ENCODE measurements around the gene UBE2H.

UBE2H gene

GRCh38 chr7:129804111-129804889 lies 148.5 kb downstream of the UBE2H start:
- ChIA-PET POLR2A (interaction anchor here (0.6 kb wide), 1 partner anchor 18 kb away, joined by 3 read pairs; no protein-coding TSS in a partner anchor), CTCF (no interaction called here)
- no peak for DNase-seq (ENCODE audit: extremely low spot score)
- no peak for TF ChIP-seq CTCF (IDR thresholded peaks at IDR 0.05; ENCODE audit: control extremely low read depth, extremely low read depth, low read depth, missing control alignments)

- POLR2A ChIA-PET: interaction anchor here (0.6 kb wide), 1 partner anchor 17 kb away, joined by 3 read pairs; no protein-coding TSS in a partner anchor
- no peak for TF ChIP-seq CTCF (IDR thresholded peaks at IDR 0.05; ENCODE audit: control extremely low read depth, extremely low read depth, low read depth, missing control alignments)
- CTCF ChIA-PET: no interaction called here
- no peak for DNase-seq (ENCODE audit: extremely low spot score)
Measured at GRCh38 chr7:129803546-129804081, 149.1 kb downstream of the UBE2H start.

- DNase-seq (ENCODE audit: extremely low spot score): no peak
- POLR2A ChIA-PET: no interaction called here
- TF ChIP-seq CTCF (IDR thresholded peaks at IDR 0.05; ENCODE audit: control extremely low read depth, extremely low read depth, low read depth, missing control alignments): no peak
- CTCF ChIA-PET: no interaction called here
Measured at GRCh38 chr7:129801882-129802281, 150.9 kb downstream of the UBE2H start.

GRCh38 chr7:129800901-129801300 lies 151.9 kb downstream of the UBE2H start:
- no peak for DNase-seq (ENCODE audit: extremely low spot score)
- CTCF ChIA-PET: no interaction called here
- no peak for TF ChIP-seq CTCF (IDR thresholded peaks at IDR 0.05; ENCODE audit: control extremely low read depth, extremely low read depth, low read depth, missing control alignments)
- POLR2A ChIA-PET: no interaction called here

- POLR2A ChIA-PET: interaction anchor here (0.5 kb wide), 1 partner anchor 33 kb away, joined by 5 read pairs; no protein-coding TSS in a partner anchor
- CTCF ChIA-PET: interaction anchor here (1.0 kb wide), 1 partner anchor 8 kb away, joined by 3 read pairs; no protein-coding TSS in a partner anchor
- no peak for TF ChIP-seq CTCF (IDR thresholded peaks at IDR 0.05; ENCODE audit: control extremely low read depth, extremely low read depth, low read depth, missing control alignments)
- DNase-seq (ENCODE audit: extremely low spot score): no peak
Measured at GRCh38 chr7:129799350-129799955, 153.3 kb downstream of the UBE2H start.

- TF ChIP-seq CTCF (IDR thresholded peaks at IDR 0.05; ENCODE audit: control extremely low read depth, extremely low read depth, low read depth, missing control alignments): no peak
- CTCF ChIA-PET: no interaction called here
- POLR2A ChIA-PET: no interaction called here
- no peak for DNase-seq (ENCODE audit: extremely low spot score)
Measured at GRCh38 chr7:129798616-129799349, 154.0 kb downstream of the UBE2H start.

Data from GM10248 (cell line).